GM23338 (cell line): Measurements from ENCODE around the gene SPHKAP.

ENCODE experiments used
- CREB1 ChIP-seq: fragments of 250-450 bp; sonication (Bioruptor Pico); IDR thresholded peaks from 2 replicates; pipeline ENCODE4 v1.5.0; 2020; ENCODE audit warnings: low read depth, mild to moderate bottlenecking, moderate library complexity
- EZH2 ChIP-seq: fragments of 200-600 bp; sonication (generic); IDR thresholded peaks from one replicate; pipeline ENCODE4 v1.8.0; 2017; ENCODE audit warnings: antibody characterized with exemption, mild to moderate bottlenecking, low read depth; ENCODE audit not compliant: unreplicated experiment
- EZH2phosphoT487 ChIP-seq: fragments of 200-600 bp; sonication (generic); IDR thresholded peaks from one replicate; pipeline ENCODE4 v1.8.1; 2018; ENCODE audit warnings: antibody characterized with exemption; ENCODE audit not compliant: unreplicated experiment
- JUNB ChIP-seq: IDR thresholded peaks from one replicate; pipeline ENCODE4 v1.6.1; 2016; ENCODE audit warnings: antibody characterized with exemption; ENCODE audit not compliant: unreplicated experiment
- POLR2AphosphoS5 ChIP-seq: IDR thresholded peaks from 2 replicates; pipeline ENCODE4 v1.6.1; 2016; ENCODE audit warnings: antibody characterized with exemption, low read depth
- ZNF114 ChIP-seq: fragments of 250-450 bp; sonication (Bioruptor Pico); IDR thresholded peaks from 2 replicates; pipeline ENCODE4 v1.5.0; 2020; ENCODE audit warnings: mild to moderate bottlenecking, moderate library complexity
- ZNF331 ChIP-seq: fragments of 250-450 bp; sonication (Bioruptor Pico); IDR thresholded peaks from 2 replicates; pipeline ENCODE4 v1.5.0; 2020; ENCODE audit warnings: low read depth, mild to moderate bottlenecking, moderate library complexity
- TF ChIP-seq, protein P1 (sequence below), 2 experiments: fragments of 200-600 bp in 1 of 2; sonication (generic) in 1 of 2; conservative IDR thresholded peaks; 2 replicates each; pipeline versions ENCODE4 v1.5.1 to v1.6.1; 2016 to 2017; ENCODE audit warnings: antibody characterized with exemption in 2 of 2, low read depth in 2 of 2, mild to moderate bottlenecking in 2 of 2, moderate library complexity in 1 of 2
- TF ChIP-seq, protein P2 (sequence below): IDR thresholded peaks from one replicate; pipeline ENCODE4 v1.6.1; 2018; ENCODE audit warnings: antibody characterized with exemption; ENCODE audit not compliant: unreplicated experiment
- TF ChIP-seq, protein P3 (sequence below): fragments of 250-450 bp; sonication (Bioruptor Pico); IDR thresholded peaks from 2 replicates; pipeline ENCODE4 v1.5.0; 2020; ENCODE audit warnings: mild to moderate bottlenecking, moderate library complexity
- TF ChIP-seq, protein P4 (sequence below): IDR thresholded peaks from 2 replicates; pipeline ENCODE4 v1.6.1; 2016; ENCODE audit warnings: antibody characterized with exemption

DNA sequence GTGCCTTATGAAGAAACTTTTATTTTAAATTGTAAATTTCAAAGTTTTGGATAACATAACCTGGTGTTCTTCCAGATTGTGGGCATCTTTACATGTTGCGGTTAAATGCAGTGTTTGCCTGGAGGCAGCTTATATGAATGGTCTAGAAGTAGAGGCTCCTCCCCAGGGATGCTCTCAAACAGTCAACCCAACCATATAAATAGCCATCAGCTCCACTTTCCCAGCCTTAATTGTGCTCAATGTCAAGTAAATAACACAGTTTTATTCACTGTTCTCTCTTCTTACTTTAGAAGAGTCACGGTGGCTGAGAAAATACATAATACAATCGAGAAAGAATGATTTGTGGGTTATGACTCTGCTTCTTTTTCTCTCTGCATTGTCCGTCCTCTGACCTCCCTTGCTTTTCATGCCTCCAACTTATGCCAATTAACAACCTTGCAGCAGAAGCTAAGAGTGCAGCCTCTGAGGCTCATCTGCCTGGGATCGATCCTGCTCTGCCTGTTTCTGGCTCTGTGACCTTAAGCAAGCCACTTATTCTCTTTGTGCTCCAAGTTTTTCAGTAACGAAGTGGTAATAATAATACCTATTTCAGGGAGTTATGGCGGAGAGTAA lies 209.8 kb downstream of the SPHKAP start:
- TF ChIP-seq EZH2 = no peak
- TF ChIP-seq, protein P1, sequence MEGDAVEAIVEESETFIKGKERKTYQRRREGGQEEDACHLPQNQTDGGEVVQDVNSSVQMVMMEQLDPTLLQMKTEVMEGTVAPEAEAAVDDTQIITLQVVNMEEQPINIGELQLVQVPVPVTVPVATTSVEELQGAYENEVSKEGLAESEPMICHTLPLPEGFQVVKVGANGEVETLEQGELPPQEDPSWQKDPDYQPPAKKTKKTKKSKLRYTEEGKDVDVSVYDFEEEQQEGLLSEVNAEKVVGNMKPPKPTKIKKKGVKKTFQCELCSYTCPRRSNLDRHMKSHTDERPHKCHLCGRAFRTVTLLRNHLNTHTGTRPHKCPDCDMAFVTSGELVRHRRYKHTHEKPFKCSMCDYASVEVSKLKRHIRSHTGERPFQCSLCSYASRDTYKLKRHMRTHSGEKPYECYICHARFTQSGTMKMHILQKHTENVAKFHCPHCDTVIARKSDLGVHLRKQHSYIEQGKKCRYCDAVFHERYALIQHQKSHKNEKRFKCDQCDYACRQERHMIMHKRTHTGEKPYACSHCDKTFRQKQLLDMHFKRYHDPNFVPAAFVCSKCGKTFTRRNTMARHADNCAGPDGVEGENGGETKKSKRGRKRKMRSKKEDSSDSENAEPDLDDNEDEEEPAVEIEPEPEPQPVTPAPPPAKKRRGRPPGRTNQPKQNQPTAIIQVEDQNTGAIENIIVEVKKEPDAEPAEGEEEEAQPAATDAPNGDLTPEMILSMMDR (conservative IDR thresholded peaks at IDR 0.05; ENCODE audit: low read depth in 2 of 2) = no peak
- no peak for TF ChIP-seq POLR2AphosphoS5
- TF ChIP-seq CREB1 (CRISPR knock-in tag) = no peak
- TF ChIP-seq ZNF331 (CRISPR knock-in tag) = no peak
- TF ChIP-seq, protein P2, sequence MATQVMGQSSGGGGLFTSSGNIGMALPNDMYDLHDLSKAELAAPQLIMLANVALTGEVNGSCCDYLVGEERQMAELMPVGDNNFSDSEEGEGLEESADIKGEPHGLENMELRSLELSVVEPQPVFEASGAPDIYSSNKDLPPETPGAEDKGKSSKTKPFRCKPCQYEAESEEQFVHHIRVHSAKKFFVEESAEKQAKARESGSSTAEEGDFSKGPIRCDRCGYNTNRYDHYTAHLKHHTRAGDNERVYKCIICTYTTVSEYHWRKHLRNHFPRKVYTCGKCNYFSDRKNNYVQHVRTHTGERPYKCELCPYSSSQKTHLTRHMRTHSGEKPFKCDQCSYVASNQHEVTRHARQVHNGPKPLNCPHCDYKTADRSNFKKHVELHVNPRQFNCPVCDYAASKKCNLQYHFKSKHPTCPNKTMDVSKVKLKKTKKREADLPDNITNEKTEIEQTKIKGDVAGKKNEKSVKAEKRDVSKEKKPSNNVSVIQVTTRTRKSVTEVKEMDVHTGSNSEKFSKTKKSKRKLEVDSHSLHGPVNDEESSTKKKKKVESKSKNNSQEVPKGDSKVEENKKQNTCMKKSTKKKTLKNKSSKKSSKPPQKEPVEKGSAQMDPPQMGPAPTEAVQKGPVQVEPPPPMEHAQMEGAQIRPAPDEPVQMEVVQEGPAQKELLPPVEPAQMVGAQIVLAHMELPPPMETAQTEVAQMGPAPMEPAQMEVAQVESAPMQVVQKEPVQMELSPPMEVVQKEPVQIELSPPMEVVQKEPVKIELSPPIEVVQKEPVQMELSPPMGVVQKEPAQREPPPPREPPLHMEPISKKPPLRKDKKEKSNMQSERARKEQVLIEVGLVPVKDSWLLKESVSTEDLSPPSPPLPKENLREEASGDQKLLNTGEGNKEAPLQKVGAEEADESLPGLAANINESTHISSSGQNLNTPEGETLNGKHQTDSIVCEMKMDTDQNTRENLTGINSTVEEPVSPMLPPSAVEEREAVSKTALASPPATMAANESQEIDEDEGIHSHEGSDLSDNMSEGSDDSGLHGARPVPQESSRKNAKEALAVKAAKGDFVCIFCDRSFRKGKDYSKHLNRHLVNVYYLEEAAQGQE = no peak
- TF ChIP-seq EZH2phosphoT487 = no peak
- TF ChIP-seq JUNB = no peak
- TF ChIP-seq, protein P3, sequence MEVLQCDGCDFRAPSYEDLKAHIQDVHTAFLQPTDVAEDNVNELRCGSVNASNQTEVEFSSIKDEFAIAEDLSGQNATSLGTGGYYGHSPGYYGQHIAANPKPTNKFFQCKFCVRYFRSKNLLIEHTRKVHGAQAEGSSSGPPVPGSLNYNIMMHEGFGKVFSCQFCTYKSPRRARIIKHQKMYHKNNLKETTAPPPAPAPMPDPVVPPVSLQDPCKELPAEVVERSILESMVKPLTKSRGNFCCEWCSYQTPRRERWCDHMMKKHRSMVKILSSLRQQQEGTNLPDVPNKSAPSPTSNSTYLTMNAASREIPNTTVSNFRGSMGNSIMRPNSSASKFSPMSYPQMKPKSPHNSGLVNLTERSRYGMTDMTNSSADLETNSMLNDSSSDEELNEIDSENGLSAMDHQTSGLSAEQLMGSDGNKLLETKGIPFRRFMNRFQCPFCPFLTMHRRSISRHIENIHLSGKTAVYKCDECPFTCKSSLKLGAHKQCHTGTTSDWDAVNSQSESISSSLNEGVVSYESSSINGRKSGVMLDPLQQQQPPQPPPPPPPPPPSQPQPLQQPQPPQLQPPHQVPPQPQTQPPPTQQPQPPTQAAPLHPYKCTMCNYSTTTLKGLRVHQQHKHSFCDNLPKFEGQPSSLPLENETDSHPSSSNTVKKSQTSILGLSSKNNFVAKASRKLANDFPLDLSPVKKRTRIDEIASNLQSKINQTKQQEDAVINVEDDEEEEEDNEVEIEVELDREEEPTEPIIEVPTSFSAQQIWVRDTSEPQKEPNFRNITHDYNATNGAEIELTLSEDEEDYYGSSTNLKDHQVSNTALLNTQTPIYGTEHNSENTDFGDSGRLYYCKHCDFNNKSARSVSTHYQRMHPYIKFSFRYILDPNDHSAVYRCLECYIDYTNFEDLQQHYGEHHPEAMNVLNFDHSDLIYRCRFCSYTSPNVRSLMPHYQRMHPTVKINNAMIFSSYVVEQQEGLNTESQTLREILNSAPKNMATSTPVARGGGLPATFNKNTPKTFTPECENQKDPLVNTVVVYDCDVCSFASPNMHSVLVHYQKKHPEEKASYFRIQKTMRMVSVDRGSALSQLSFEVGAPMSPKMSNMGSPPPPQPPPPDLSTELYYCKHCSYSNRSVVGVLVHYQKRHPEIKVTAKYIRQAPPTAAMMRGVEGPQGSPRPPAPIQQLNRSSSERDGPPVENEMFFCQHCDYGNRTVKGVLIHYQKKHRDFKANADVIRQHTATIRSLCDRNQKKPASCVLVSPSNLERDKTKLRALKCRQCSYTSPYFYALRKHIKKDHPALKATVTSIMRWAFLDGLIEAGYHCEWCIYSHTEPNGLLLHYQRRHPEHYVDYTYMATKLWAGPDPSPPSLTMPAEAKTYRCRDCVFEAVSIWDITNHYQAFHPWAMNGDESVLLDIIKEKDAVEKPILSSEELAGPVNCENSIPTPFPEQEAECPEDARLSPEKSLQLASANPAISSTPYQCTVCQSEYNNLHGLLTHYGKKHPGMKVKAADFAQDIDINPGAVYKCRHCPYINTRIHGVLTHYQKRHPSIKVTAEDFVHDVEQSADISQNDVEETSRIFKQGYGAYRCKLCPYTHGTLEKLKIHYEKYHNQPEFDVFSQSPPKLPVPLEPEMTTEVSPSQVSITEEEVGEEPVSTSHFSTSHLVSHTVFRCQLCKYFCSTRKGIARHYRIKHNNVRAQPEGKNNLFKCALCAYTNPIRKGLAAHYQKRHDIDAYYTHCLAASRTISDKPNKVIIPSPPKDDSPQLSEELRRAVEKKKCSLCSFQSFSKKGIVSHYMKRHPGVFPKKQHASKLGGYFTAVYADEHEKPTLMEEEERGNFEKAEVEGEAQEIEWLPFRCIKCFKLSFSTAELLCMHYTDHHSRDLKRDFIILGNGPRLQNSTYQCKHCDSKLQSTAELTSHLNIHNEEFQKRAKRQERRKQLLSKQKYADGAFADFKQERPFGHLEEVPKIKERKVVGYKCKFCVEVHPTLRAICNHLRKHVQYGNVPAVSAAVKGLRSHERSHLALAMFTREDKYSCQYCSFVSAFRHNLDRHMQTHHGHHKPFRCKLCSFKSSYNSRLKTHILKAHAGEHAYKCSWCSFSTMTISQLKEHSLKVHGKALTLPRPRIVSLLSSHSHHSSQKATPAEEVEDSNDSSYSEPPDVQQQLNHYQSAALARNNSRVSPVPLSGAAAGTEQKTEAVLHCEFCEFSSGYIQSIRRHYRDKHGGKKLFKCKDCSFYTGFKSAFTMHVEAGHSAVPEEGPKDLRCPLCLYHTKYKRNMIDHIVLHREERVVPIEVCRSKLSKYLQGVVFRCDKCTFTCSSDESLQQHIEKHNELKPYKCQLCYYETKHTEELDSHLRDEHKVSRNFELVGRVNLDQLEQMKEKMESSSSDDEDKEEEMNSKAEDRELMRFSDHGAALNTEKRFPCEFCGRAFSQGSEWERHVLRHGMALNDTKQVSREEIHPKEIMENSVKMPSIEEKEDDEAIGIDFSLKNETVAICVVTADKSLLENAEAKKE (CRISPR knock-in tag) = no peak
- TF ChIP-seq, protein P4, sequence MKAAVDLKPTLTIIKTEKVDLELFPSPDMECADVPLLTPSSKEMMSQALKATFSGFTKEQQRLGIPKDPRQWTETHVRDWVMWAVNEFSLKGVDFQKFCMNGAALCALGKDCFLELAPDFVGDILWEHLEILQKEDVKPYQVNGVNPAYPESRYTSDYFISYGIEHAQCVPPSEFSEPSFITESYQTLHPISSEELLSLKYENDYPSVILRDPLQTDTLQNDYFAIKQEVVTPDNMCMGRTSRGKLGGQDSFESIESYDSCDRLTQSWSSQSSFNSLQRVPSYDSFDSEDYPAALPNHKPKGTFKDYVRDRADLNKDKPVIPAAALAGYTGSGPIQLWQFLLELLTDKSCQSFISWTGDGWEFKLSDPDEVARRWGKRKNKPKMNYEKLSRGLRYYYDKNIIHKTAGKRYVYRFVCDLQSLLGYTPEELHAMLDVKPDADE = no peak
- no peak for TF ChIP-seq ZNF114 (CRISPR knock-in tag)
